GM18870 (cell line): ENCODE measurements around the gene FOXP4.

Experiments used
- ATAC-seq: cut with Tn5 transposase; IDR thresholded peaks from one replicate; pipeline ENCODE4 v1.9.1; 2021; ENCODE audit warnings: moderate library complexity; ENCODE audit not compliant: unreplicated experiment

The FOXP4 gene

GRCh38 chr6:41546866-41547798 is 951 bp downstream of the FOXP4 start:
- no peak for ATAC-seq

GRCh38 chr6:41547799-41548097 is 1.6 kb downstream of the FOXP4 start:
- ATAC-seq: no peak

DNA sequence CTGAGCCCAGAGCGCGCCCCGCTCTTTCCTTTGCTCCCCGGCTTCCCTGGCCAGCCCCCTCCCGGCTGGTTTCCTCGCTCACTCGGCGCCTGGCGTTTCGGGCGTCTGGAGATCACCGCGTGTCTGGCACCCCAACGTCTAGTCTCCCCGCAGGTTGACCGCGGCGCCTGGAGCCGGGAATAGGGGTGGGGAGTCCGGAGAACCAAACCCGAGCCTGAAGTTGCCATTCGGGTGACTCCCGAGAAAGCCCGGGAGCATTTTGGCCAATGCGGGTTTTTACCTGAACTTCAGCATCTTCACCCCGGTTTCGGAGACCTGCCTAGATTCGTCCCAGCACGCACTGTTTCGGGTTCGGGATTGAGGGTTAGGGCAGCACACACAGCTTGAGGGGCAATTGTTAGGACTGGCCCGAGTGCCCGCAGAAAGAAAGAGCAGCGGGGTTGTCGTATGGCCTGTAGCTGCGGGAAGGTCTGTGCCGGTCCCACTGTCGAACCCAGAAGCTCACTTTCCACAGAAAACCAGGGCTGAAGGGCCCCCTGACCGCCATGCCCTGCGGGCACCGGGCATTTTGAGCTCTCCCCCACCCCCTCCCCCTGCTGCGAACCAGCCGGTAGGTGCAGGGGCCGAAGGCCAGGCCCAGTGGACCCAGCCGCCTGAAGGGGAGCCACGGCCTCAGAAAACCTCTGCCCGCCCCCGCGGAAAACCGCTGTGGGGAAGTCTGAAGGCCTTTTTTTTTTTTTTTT is 2.1 kb downstream of the FOXP4 start:
- no peak for ATAC-seq

DNA sequence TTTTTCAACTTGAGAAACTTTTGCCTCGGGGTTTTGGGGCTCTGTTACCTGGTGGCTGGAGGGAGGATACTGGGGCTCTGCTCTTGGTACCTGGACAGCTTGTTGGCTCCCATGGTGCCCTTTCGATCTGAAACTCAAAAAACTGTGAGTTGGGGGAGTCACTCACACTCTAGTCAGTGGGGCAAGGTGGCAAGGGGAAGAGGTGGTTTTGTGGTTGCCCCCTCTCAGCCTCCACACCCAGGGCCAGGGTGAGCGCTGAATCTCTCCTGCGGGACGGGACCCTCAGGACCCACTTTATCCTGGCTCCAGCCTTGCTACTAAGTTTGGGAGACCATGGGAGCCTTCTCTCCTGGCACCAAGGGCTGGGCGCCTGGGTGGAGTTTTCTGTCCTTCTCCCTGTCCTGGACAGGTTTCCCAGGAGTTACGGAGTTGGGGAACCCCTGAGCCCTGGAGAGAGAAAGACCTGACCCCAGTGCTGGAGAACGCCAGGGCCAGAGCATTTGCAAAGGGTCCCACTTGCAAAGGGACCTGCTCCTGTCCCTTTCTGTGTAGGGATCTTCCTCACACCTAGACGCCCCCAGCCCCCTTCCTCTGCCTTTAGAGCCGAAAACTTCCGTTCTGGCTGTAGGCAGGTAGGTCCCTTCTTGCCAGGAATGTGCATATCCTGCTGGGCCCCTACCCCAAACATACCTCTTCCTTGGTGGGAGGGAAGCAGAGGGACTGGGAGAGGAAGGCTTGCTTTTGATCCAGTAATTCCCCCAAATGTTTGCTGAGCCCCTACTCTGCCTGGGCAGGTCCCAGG is 2.9 kb downstream of the FOXP4 start:
- no peak for ATAC-seq

DNA sequence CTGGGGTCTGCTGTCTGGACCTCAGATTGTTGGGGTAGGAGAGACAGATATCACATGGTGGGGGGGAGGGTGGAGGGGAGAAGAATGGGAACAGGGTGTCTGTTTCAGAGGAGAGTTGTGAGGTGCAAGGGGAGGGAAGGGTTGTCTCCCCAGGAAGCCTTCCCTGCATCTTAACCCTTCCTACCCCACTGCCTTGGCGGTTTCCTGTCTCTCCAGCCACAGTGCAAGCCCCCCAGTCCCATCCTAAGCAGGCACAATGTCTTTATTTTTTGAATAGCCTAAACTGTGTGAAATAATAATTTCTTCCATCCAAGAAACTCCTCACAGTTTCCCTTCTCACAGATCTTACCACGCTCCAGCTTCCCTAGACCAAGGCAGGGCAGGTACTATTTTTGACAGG is 3.5 kb downstream of the FOXP4 start:
- ATAC-seq: no peak

DNA sequence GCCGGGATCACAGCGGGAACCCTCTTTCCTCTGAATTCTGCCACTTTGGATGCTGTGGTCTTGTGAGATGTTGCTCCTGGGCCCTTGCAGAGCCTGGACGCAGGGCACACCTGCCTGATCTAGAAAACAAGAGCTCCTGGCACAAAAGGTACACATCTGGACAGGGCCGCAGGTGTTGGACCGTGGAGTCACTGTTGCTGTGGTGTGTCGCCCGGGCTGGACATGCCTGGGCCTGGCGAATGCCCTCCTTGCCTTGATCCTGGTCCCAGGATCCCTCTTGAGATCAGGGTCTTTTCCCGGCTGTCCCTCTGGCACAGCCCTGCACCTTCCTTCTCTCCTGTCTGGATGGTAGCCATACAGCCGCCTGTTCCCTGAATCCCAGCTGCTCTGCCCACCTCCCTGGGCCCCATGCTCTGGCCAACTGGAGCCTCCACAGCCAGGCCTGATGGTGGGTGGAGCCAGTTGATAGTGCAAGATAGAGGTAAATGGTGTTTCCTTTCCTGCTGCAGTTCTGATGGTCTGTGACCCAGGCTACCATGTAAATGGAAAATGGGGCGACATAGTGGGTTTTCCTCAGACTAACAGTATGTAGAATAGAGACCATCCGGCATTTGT is 5.0 kb downstream of the FOXP4 start:
- no peak for ATAC-seq

DNA sequence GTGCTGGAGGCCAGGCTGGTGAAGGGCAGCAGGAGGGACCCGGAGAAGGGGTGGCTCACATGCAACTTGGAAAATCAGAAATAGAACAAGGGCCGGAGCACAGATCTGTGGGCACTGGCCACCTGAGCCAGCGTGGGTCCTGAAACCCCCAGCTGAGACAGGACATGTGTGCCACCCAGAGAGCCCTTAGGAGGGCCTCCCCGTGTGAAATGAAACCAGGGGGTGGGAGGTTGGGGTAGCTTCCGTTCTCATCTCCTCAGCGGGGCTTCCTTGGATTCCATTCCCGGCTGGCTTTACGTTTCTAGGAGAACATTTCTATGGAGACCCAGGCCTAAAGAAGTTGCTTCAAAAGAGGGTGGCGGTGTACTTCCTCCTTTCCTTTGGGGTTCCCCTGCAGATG is 5.7 kb downstream of the FOXP4 start:
- ATAC-seq: no peak

- no peak for ATAC-seq
Observed at GRCh38 chr6:41552723-41553122, 6.5 kb downstream of the FOXP4 start.

GRCh38 chr6:41553405-41553999 is 7.3 kb downstream of the FOXP4 start:
- no peak for ATAC-seq

- no peak for ATAC-seq
Observed at GRCh38 chr6:41555326-41556300, 9.4 kb downstream of the FOXP4 start.

GRCh38 chr6:41557335-41557734 is 11.2 kb downstream of the FOXP4 start:
- ATAC-seq: no peak

GRCh38 chr6:41558033-41558807 is 12.0 kb downstream of the FOXP4 start:
- no peak for ATAC-seq

GRCh38 chr6:41559655-41560427 is 13.7 kb downstream of the FOXP4 start:
- ATAC-seq: no peak

GRCh38 chr6:41560431-41561192 is 14.4 kb downstream of the FOXP4 start:
- ATAC-seq: no peak

- ATAC-seq: no peak
Observed at GRCh38 chr6:41561416-41561815, 15.2 kb downstream of the FOXP4 start.

DNA sequence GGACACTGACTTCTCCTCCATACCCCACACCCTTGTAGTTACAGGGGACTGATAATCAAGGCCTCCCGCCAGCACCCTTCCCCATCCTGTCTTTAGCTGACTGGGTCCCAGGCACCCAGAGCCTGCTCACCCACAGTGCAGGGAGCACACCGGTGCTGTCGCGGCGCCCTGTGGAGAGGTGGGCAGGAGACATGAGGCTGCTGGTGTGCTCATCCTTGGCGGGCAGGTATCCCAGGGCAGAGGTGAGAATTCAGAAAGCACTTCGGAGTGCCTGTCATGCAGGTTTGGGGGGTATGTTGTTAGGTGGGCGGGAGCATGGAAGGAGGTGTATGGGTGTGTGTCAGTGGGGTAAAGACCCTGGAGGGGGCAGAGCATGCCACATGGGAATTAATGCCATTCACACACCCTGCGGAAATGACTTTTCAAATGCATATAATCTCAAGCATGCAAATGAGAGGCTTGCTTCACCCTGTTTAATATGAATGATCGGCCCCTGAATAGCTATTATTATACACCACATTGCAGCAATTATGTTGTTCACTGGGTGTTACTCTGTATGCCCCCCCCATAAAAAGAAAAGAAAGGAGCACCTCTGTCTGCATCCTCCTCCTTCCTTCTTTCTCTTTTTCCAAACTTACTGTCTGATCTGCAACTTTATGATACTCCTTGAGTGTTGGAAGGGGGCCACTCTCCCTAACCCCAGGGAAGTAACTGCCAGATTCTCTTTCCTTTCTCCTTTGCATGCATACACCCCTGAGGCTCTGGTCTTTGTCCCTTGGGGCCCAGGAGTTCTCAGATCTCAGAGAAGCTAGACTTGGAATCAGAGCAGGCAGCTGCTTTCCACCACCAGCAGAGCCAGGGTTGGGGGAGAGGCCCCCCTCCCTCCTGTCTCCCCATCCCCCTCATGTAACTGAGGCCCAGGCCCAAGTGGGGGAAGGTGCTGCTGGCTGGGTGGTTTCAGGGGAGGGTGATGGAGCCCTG is 16.0 kb downstream of the FOXP4 start:
- ATAC-seq: no peak
